ENCODE data around the gene TMEM131L.

The TMEM131L gene

GRCh38 chr4:153472122-153473037, 6.2 kb downstream of the TMEM131L start:
- no peak for DNase-seq (ENCODE audit: low read depth, low spot score)

GRCh38 chr4:153474251-153474650, 8.1 kb downstream of the TMEM131L start:
- DNase-seq (ENCODE audit: low read depth, low spot score), result no peak

- DNase-seq (ENCODE audit: low read depth, low spot score), result no peak
Observed at GRCh38 chr4:153476829-153477574, 10.8 kb downstream of the TMEM131L start.

GRCh38 chr4:153479101-153479500, 12.9 kb downstream of the TMEM131L start:
- DNase-seq (ENCODE audit: low read depth, low spot score), result no peak

GRCh38 chr4:153480704-153481103, 14.5 kb downstream of the TMEM131L start:
- DNase-seq (ENCODE audit: low read depth, low spot score), result no peak

GRCh38 chr4:153481478-153481877, 15.3 kb downstream of the TMEM131L start:
- no peak for DNase-seq (ENCODE audit: low read depth, low spot score)

- no peak for DNase-seq (ENCODE audit: low read depth, low spot score)
Observed at GRCh38 chr4:153483432-153484418, 17.6 kb downstream of the TMEM131L start.

- no peak for DNase-seq (ENCODE audit: low read depth, low spot score)
Observed at GRCh38 chr4:153485359-153485758, 19.2 kb downstream of the TMEM131L start.

- DNase-seq (ENCODE audit: low read depth, low spot score), result no peak
Observed at GRCh38 chr4:153485860-153486259, 19.7 kb downstream of the TMEM131L start.

GRCh38 chr4:153486281-153487151, 20.4 kb downstream of the TMEM131L start:
- no peak for DNase-seq (ENCODE audit: low read depth, low spot score)

GRCh38 chr4:153488006-153488891, 22.1 kb downstream of the TMEM131L start:
- DNase-seq (ENCODE audit: low read depth, low spot score), result no peak

GRCh38 chr4:153489856-153490558, 23.8 kb downstream of the TMEM131L start:
- no peak for DNase-seq (ENCODE audit: low read depth, low spot score)

GRCh38 chr4:153490985-153491483, 24.9 kb downstream of the TMEM131L start:
- no peak for DNase-seq (ENCODE audit: low read depth, low spot score)

GRCh38 chr4:153494562-153494961, 28.4 kb downstream of the TMEM131L start:
- DNase-seq (ENCODE audit: low read depth, low spot score), result no peak

GRCh38 chr4:153495480-153496193, 29.5 kb downstream of the TMEM131L start:
- no peak for DNase-seq (ENCODE audit: low read depth, low spot score)

GRCh38 chr4:153497091-153497531, 31.0 kb downstream of the TMEM131L start:
- no peak for DNase-seq (ENCODE audit: low read depth, low spot score)

- DNase-seq (ENCODE audit: low read depth, low spot score), result no peak
Observed at GRCh38 chr4:153497988-153498967, 32.1 kb downstream of the TMEM131L start.
